Mesendoderm (in vitro differentiated cells): ENCODE data around the gene CCDC187.

Experiments
- DNase-seq: peaks from one replicate; pipeline ENCODE4 v3.0.0; 2013
- H2AK5ac ChIP-seq: 2 replicates; pipeline ENCODE4 v1.6.1; 2013; ENCODE audit warnings: low read length, inconsistent platforms
- H2BK120ac ChIP-seq: 2 replicates; pipeline ENCODE4 v1.6.1; 2013; ENCODE audit warnings: low read depth, mild to moderate bottlenecking, low read length, moderate library complexity, mixed read lengths
- H2BK15ac ChIP-seq: replicated peaks from 2 replicates; pipeline ENCODE4 v1.6.1; 2013; ENCODE audit warnings: low read depth, mild to moderate bottlenecking, moderate library complexity
- H2BK5ac ChIP-seq: 2 replicates; pipeline ENCODE4 v1.6.1; 2013; ENCODE audit warnings: low read length, inconsistent platforms
- H3K18ac ChIP-seq: 2 replicates; pipeline ENCODE4 v1.6.1; 2013; ENCODE audit warnings: mild to moderate bottlenecking, low read length, mixed read lengths
- H3K23ac ChIP-seq: one replicate; pipeline ENCODE4 v1.6.1; 2013; ENCODE audit warnings: low read length
- H3K27ac ChIP-seq: 2 replicates; pipeline ENCODE4 v1.5.1; 2013; ENCODE audit warnings: low read depth, mild to moderate bottlenecking, inconsistent platforms, low read length, moderate library complexity
- H3K27me3 ChIP-seq: 2 replicates; pipeline ENCODE4 v1.6.1; 2013; ENCODE audit warnings: low read length, control low read depth, mild to moderate bottlenecking, inconsistent platforms; ENCODE audit not compliant: insufficient read depth, poor library complexity
- H3K36me3 ChIP-seq: 2 replicates; pipeline ENCODE4 v1.6.1; 2013; ENCODE audit warnings: low read length, inconsistent platforms; ENCODE audit not compliant: control insufficient read depth, insufficient read depth
- H3K4ac ChIP-seq: one replicate; pipeline ENCODE4 v1.6.1; 2013; ENCODE audit warnings: low read depth, mild to moderate bottlenecking, low read length, moderate library complexity
- H3K4me1 ChIP-seq: 2 replicates; pipeline ENCODE4 v1.6.1; 2013; ENCODE audit warnings: low read depth, low read length, inconsistent platforms; ENCODE audit not compliant: control insufficient read depth
- H3K4me2 ChIP-seq: 2 replicates; pipeline ENCODE4 v1.6.1; 2013; ENCODE audit warnings: low read length
- H3K4me3 ChIP-seq: 2 replicates; pipeline ENCODE4 v1.5.1; 2013; ENCODE audit warnings: mild to moderate bottlenecking, low read length
- H3K56ac ChIP-seq: one replicate; pipeline ENCODE4 v1.6.1; 2013; ENCODE audit warnings: low read length
- H3K79me1 ChIP-seq: 2 replicates; pipeline ENCODE4 v1.6.1; 2013; ENCODE audit warnings: low read length, inconsistent platforms
- H3K79me2 ChIP-seq: 2 replicates; pipeline ENCODE4 v1.6.1; 2013; ENCODE audit warnings: mild to moderate bottlenecking, low read length; ENCODE audit not compliant: control insufficient read depth, insufficient read depth
- H3K9ac ChIP-seq: 2 replicates; pipeline ENCODE4 v1.6.1; 2013; ENCODE audit warnings: low read length, inconsistent platforms
- H4K5ac ChIP-seq: one replicate; pipeline ENCODE4 v1.6.1; 2013; ENCODE audit warnings: low read length
- H4K8ac ChIP-seq: one replicate; pipeline ENCODE4 v1.6.1; 2013; ENCODE audit warnings: low read depth, mild to moderate bottlenecking, control low read depth, low read length, moderate library complexity
- WGBS: extraction: QIAGEN DNeasy Blood & Tissue Kit; methylation state at CpG from one replicate; pipeline ENCODE4 v1.1.7; 2013; ENCODE audit warnings: low lambda C conversion rate, missing lambda C conversion rate; ENCODE audit not compliant: insufficient coverage; ENCODE audit errors: extremely low coverage; 5-methylcytosine and 5-hydroxymethylcytosine counted together

CCDC187 gene

DNA sequence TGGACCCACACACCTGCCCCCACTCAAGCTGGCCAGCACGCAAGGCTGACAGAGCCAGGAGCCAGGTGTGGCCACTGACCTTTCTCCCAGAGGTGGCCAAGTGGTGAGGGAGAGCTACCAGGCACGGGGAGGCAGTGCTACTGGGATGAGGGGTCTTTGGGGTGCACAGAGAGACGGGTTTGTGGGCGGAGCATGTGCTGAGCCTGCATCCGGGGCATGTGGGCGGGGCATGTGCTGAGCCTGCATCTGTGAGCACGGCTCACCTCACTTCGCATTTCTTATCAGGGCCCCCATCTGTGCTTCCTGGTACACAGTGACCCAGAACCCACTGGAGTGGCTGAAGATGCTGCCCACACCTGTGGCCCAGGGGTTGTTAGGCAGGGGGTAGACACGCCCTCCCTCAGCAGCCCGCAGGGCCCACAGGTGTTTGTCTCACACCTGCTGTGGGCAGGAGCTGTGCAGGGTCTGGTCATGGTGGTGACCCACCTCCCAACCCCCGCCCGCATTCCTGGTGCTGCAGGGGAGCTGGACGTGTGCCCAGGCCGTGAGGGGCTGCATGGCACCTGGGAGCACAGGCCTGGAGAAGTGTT, 21.5 kb downstream of the CCDC187 start:
- Histone ChIP-seq H3K4ac (no peak overlapping the region), H3K4me3 (no peak overlapping the region), H2AK5ac (no peak overlapping the region), H3K4me1 (no peaks in the 10 kb centered on the region), H3K36me3 (no peaks in the 10 kb centered on the region), H3K79me1 (no peaks in the 10 kb centered on the region), H3K56ac (no peak overlapping the region), H3K9ac (no peak overlapping the region), H3K23ac (no peak overlapping the region), H3K27ac (no peak overlapping the region), H3K4me2 (no peak overlapping the region), H2BK120ac (no peak overlapping the region), H4K8ac (no peak overlapping the region), H3K79me2 (no peaks in the 10 kb centered on the region), H2BK5ac (no peak overlapping the region), H3K18ac (no peak overlapping the region), H2BK15ac (no peak overlapping the region), H3K27me3 (no peaks in the 10 kb centered on the region), H4K5ac (no peak overlapping the region)
- no peak for DNase-seq
- no CpG with 5 or more reads among the region's 14 CpGs for WGBS

DNA sequence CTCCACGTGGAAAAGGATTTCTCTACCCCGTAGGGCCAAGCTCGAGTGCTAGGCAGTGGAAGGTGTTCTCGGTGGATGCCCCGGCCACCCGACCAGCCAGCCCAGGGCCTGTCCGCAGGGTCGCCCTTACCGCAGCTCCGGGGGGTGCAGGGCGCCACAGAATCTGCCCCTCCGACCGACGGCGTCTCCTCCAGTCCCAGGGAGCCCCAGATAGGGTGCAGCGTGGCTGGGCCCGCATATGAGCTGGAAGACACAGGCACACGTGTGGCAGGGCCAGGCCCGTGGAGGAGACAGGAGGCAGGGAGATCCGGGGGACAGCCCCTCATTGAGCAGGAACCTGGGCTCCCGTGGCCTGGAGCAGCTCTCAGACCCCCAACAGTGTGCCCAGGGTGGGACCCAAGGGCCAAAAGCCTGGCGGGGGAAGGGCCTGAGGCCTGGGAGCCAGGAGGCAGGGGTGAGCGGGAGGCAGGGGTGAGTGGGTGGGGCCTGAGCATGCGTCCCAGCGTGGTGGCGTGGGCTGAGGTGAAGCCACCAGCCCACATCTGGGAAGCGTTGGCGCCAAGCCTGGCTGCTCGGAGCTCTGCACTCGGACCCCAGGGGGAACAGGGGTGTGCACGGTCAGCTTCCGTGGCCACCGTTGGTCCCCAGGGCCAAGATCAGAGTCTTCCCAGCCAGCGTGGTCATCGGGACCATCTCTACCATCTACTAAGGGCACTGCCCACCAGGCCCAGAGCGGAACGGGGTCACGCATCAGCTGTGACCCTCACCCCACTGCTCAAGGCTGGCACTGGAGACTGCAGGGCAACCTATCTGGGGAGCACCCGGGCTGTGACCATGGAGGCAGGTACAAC, 22.2 kb downstream of the CCDC187 start:
- no peak overlapping the region for H4K8ac ChIP-seq
- no peaks in the 10 kb centered on the region for H3K27me3 ChIP-seq
- H3K56ac ChIP-seq = no peak overlapping the region
- no peak overlapping the region for H4K5ac ChIP-seq
- H3K4me3 ChIP-seq = no peak overlapping the region
- H2BK15ac ChIP-seq = no peak overlapping the region
- no peaks in the 10 kb centered on the region for H3K4me1 ChIP-seq
- no peaks in the 10 kb centered on the region for H3K79me2 ChIP-seq
- H3K36me3 ChIP-seq = no peaks in the 10 kb centered on the region
- no peak overlapping the region for H3K27ac ChIP-seq
- no peak overlapping the region for H3K23ac ChIP-seq
- no peaks in the 10 kb centered on the region for H3K79me1 ChIP-seq
- no peak overlapping the region for H2BK120ac ChIP-seq
- no peak overlapping the region for H3K4ac ChIP-seq
- H2AK5ac ChIP-seq = no peak overlapping the region
- no peak overlapping the region for H3K9ac ChIP-seq
- no peak overlapping the region for H2BK5ac ChIP-seq
- no peak overlapping the region for H3K18ac ChIP-seq
- no peak for DNase-seq
- H3K4me2 ChIP-seq = no peak overlapping the region
- no CpG with 5 or more reads among the region's 39 CpGs for WGBS

DNA sequence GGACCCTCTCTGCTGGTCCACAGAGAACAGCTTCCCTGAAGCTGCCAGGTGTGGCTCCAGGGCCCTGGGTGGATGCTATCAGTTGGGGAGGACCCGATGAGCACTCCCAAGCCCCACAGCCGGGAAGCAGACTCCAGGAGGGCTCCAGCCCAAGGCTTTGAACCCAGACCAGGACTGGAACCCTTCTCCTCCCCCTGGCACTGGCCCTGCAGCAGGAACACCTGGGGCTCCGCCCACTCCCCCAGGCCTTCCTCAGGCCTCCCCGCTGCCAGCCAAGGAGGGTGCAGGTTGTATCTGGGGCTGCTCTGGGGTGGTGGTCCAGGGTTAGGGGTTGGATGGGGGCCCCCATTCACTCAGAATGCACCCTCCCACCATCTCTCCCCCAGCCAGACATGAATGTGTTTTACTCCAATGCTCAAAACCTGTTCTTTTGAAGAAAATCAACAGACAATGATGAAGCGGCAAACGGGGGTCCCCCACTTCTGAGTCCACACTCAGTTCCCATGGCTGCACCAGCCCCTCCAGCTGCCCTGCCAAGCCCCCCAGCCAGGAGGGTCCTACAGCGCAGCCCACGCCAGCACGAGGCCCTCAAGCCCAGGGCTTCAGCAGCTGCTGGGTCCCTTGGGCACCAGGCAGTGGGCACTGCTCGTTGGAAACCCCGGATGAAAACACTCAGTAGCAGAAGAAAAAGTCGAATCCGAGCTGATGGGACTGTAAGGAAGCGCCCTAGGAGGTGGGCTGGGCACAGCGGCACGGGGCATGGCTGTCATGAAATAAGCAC, 23.2 kb downstream of the CCDC187 start:
- Histone ChIP-seq H3K4ac (no peak overlapping the region), H2BK5ac (no peak overlapping the region), H4K8ac (no peak overlapping the region)

DNA sequence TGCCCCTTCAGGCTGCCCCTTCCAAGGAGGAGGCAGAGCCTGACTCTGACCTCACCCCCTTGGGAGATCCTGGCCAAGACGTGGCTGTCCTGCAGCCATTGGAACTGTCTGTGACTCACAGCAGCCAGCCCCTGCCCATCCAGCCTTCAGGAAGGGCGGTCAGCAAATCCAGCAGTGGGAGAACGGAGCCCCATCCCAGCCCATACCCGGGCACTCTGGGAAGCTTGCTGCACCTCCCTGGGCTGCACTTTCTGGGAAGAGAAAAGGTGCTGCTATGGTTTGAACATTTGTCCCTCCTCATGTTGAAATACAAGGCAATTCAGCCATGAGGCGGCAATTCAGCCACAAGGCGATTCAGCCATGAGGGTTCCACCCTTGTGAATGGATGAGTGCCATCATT, 24.4 kb downstream of the CCDC187 start:
- H3K79me2 ChIP-seq = no peaks in the 10 kb centered on the region
- no peak for DNase-seq
- H3K18ac ChIP-seq = no peak overlapping the region
- H4K5ac ChIP-seq = no peak overlapping the region
- WGBS = no CpG with 5 or more reads among the region's 6 CpGs
- H2BK5ac ChIP-seq = no peak overlapping the region
- H3K4me1 ChIP-seq = no peaks in the 10 kb centered on the region
- H3K4ac ChIP-seq = no peak overlapping the region
- no peak overlapping the region for H3K9ac ChIP-seq
- H4K8ac ChIP-seq = no peak overlapping the region
- no peak overlapping the region for H3K4me3 ChIP-seq
- H3K36me3 ChIP-seq = no peaks in the 10 kb centered on the region
- H3K23ac ChIP-seq = no peak overlapping the region
- H2BK120ac ChIP-seq = no peak overlapping the region
- no peaks in the 10 kb centered on the region for H3K79me1 ChIP-seq
- H3K27me3 ChIP-seq = no peaks in the 10 kb centered on the region
- no peak overlapping the region for H2BK15ac ChIP-seq
- no peak overlapping the region for H3K56ac ChIP-seq
- H3K27ac ChIP-seq = no peak overlapping the region
- no peak overlapping the region for H2AK5ac ChIP-seq
- H3K4me2 ChIP-seq = no peak overlapping the region

More for the DNA sequence above, 23.2 kb downstream of the CCDC187 start:
- Histone ChIP-seq H3K27ac (no peak overlapping the region), H3K4me2 (no peak overlapping the region), H3K4me1 (no peaks in the 10 kb centered on the region), H3K79me1 (no peaks in the 10 kb centered on the region), H3K9ac (no peak overlapping the region), H4K5ac (no peak overlapping the region), H3K18ac (no peak overlapping the region), H3K36me3 (no peaks in the 10 kb centered on the region), H3K23ac (no peak overlapping the region), H2AK5ac (no peak overlapping the region), H2BK15ac (no peak overlapping the region), H3K79me2 (no peaks in the 10 kb centered on the region), H3K56ac (no peak overlapping the region), H3K4me3 (no peak overlapping the region), H3K27me3 (no peaks in the 10 kb centered on the region), H2BK120ac (no peak overlapping the region)
- no CpG with 5 or more reads among the region's 16 CpGs for WGBS
- no peak for DNase-seq

DNA sequence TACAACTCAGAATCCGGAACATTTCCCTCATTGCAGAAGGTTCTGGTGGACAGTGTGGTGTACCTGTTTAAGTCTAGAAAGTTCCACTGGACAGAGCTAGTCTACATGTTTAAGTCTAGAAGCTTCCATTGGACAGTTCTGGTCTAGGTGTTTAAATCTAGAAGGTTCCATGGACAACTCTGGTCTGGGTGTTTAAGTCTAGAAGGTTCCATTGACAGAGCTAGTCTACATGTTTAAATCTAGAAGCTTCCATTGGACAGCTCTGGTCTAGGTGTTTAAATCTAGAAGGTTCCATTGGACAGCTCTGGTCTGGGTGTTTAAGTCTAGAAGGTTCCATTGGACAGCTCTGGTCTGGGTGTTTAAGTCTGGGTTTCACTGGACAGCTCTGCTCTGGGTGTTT, 25.0 kb downstream of the CCDC187 start:
- Histone ChIP-seq H3K56ac (no peak overlapping the region), H3K79me2 (no peaks in the 10 kb centered on the region), H3K4me3 (no peak overlapping the region), H3K4me1 (no peaks in the 10 kb centered on the region), H3K79me1 (no peaks in the 10 kb centered on the region), H3K36me3 (no peaks in the 10 kb centered on the region), H2AK5ac (no peak overlapping the region), H2BK120ac (no peak overlapping the region), H3K27ac (no peak overlapping the region), H3K4ac (no peak overlapping the region), H4K5ac (no peak overlapping the region), H3K27me3 (no peaks in the 10 kb centered on the region), H3K9ac (no peak overlapping the region), H2BK15ac (no peak overlapping the region), H3K23ac (no peak overlapping the region), H4K8ac (no peak overlapping the region), H2BK5ac (no peak overlapping the region), H3K18ac (no peak overlapping the region), H3K4me2 (no peak overlapping the region)
- no peak for DNase-seq
- WGBS = no CpG with 5 or more reads among the region's 1 CpG
